Thyroid gland (tissue), 4 donors: ENCODE results near the gene ITGA11. TPM values are rescaled to one million over a fixed set of nuclear protein-coding genes. Genes with fewer than 3 reads are reported as not detected.

Source experiments
- DNase-seq, 2 donors: peaks; one replicate each; pipeline ENCODE4 v3.0.0-alpha.2; 2019
- H3K27ac ChIP-seq, 3 donors: fragments of 200-600 bp; sonication (generic); 1 replicate in 2 of 3; 2 replicates in 1 of 3; pipeline ENCODE4 v1.5.1; 2016 to 2019; ENCODE audit warnings: mild to moderate bottlenecking in 1 of 3, moderate library complexity in 1 of 3
- H3K27me3 ChIP-seq: fragments of 200-600 bp; sonication (generic); one replicate; pipeline ENCODE4 v1.5.1; 2019
- H3K36me3 ChIP-seq, 2 donors: fragments of 200-600 bp; sonication (generic); one replicate each; pipeline ENCODE4 v1.5.1; 2016 to 2019
- H3K4me1 ChIP-seq, 2 donors: fragments of 200-600 bp; sonication (generic); one replicate each; pipeline ENCODE4 v1.5.1; 2017 to 2019
- H3K4me3 ChIP-seq, 3 donors: fragments of 200-600 bp; sonication (generic); replicated peaks in 1 of 3; 1 replicate in 2 of 3; 2 replicates in 1 of 3; pipeline ENCODE4 v1.5.1; 2016; ENCODE audit warnings: mild to moderate bottlenecking in 1 of 3
- H3K9me3 ChIP-seq: fragments of 200-600 bp; sonication (generic); one replicate; pipeline ENCODE4 v1.5.1; 2017
- POLR2A ChIP-seq, 2 donors: fragments of 450-650 bp; IDR thresholded peaks; one replicate each; pipeline ENCODE4 v1.6.1; 2017; ENCODE audit warnings: antibody characterized with exemption in 2 of 2, mild to moderate bottlenecking in 2 of 2, moderate library complexity in 1 of 2
- WGBS, 2 donors: methylation state at CpG; one replicate each; pipeline ENCODE4 v1.1.5; 2017; 5-methylcytosine and 5-hydroxymethylcytosine counted together
- intact Hi-C: fragments of 100-400 bp; cut with DNase I; formaldehyde crosslinking; loops from one replicate; pipeline ENCODE4 v1.15.1; 2023
- total RNA-seq, 4 donors: library from RNA; depleted of rRNA; stranded (reverse); fragments of >200 nt; gene quantifications; one replicate each; pipeline ENCODE4 v1.2.3, GENCODE V29; 2016
- TF ChIP-seq, protein P1 (sequence below), 6 experiments: fragments of 200-600 bp in 3 of 6; fragments of 450-650 bp in 3 of 6; sonication (generic) in 3 of 6; IDR thresholded peaks; one replicate each; pipeline ENCODE4 v1.5.1; 2016 to 2019; ENCODE audit warnings: antibody characterized with exemption in 6 of 6, mild to moderate bottlenecking in 2 of 6, inconsistent platforms in 1 of 6, moderate library complexity in 1 of 6

The ITGA11 gene
- total RNA-seq, 4 donors from 2014 or later, result 3.0 to 6.1 (median 4.3) TPM

DNA sequence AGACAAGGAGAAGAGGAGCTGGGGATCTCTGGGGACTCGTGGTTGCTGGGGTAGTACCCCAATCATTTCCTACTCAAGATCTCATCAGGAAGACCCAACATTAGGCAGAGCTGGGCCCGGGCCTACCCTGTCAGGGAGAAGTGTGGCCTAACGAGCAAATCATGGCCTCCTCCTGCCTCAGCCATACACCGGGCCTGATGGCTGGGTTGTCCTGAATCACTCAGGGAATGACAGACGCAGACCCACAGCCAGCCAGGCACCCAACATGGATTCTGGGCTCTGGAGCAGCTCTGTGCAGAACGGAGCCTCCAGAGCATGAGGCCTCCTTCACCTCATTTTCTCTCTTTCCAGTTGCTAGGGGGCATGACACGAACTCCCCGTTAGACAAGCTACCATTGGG lies 19.7 kb downstream of the ITGA11 start:
- 89 to 93% methylated on average over 8 of the region's 8 CpGs for WGBS, 2 donors
- Histone ChIP-seq H3K27ac (no peak overlapping the region), H3K36me3 (no peaks in the 10 kb centered on the region), H3K27me3 (no peaks in the 10 kb centered on the region), H3K4me1 (no peaks in the 10 kb centered on the region), H3K4me3 (no peak overlapping the region), H3K9me3 (no peaks in the 10 kb centered on the region)
- TF ChIP-seq POLR2A (IDR thresholded peaks at IDR 0.05), result no peak
- TF ChIP-seq, protein P1, sequence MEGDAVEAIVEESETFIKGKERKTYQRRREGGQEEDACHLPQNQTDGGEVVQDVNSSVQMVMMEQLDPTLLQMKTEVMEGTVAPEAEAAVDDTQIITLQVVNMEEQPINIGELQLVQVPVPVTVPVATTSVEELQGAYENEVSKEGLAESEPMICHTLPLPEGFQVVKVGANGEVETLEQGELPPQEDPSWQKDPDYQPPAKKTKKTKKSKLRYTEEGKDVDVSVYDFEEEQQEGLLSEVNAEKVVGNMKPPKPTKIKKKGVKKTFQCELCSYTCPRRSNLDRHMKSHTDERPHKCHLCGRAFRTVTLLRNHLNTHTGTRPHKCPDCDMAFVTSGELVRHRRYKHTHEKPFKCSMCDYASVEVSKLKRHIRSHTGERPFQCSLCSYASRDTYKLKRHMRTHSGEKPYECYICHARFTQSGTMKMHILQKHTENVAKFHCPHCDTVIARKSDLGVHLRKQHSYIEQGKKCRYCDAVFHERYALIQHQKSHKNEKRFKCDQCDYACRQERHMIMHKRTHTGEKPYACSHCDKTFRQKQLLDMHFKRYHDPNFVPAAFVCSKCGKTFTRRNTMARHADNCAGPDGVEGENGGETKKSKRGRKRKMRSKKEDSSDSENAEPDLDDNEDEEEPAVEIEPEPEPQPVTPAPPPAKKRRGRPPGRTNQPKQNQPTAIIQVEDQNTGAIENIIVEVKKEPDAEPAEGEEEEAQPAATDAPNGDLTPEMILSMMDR (IDR thresholded peaks at IDR 0.05), result no peak
- intact Hi-C loops, result no loop called here
- DNase-seq, result no peak

DNA sequence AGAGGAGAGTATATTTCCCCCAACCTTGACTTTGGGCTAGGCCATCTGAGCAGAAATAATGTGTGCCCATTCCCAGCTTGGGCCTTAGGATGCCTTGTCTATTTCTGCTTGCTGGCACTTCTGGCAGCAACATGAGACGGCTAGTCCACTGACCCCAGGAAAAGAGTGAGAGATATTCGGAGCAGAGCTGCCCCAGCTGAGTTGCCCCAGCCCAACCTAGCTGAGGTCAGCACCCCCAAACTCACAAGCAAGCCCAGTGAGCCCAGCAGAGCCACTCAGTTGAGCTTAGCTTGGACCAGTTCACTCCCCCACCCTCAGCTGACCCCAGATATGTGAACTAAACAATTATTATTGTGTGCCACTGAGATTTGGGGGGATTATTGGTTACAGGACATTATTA lies 20.2 kb downstream of the ITGA11 start:
- H3K4me1 ChIP-seq, result no peaks in the 10 kb centered on the region
- no peak overlapping the region for H3K4me3 ChIP-seq
- intact Hi-C loops, result no loop called here
- 100% methylated on average over 2 of the region's 2 CpGs for WGBS, 2 donors
- no peaks in the 10 kb centered on the region for H3K27me3 ChIP-seq
- no peaks in the 10 kb centered on the region for H3K9me3 ChIP-seq
- TF ChIP-seq, protein P1 (IDR thresholded peaks at IDR 0.05), result no peak
- no peak for TF ChIP-seq POLR2A (IDR thresholded peaks at IDR 0.05)
- no peak overlapping the region for H3K27ac ChIP-seq
- H3K36me3 ChIP-seq, result no peaks in the 10 kb centered on the region
- no peak for DNase-seq

DNA sequence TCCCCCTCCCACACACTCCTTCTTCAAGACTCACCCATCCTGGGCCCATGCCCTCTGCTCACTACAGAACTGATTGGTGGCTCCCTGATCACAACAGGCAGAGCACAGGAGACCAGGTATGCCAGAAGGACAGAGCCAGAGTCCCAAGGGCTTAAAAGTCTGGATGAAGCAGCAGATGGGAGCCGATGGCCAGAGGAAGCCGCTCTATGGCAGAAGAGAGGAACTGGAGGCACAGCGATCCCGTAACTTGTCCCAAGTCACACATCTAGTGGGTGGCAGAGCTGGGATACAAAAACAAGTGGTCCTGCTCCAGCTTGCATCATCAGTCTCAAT lies 20.7 kb downstream of the ITGA11 start:
- intact Hi-C loops, result no loop called here
- Histone ChIP-seq H3K36me3 (no peaks in the 10 kb centered on the region), H3K27ac (no peak overlapping the region), H3K27me3 (no peaks in the 10 kb centered on the region), H3K9me3 (no peaks in the 10 kb centered on the region), H3K4me1 (no peaks in the 10 kb centered on the region), H3K4me3 (no peak overlapping the region)
- no peak for DNase-seq
- TF ChIP-seq, protein P1 (IDR thresholded peaks at IDR 0.05), result no peak
- no peak for TF ChIP-seq POLR2A (IDR thresholded peaks at IDR 0.05)
- WGBS, 2 donors, result 97 to 100% methylated on average over 4 of the region's 4 CpGs

DNA sequence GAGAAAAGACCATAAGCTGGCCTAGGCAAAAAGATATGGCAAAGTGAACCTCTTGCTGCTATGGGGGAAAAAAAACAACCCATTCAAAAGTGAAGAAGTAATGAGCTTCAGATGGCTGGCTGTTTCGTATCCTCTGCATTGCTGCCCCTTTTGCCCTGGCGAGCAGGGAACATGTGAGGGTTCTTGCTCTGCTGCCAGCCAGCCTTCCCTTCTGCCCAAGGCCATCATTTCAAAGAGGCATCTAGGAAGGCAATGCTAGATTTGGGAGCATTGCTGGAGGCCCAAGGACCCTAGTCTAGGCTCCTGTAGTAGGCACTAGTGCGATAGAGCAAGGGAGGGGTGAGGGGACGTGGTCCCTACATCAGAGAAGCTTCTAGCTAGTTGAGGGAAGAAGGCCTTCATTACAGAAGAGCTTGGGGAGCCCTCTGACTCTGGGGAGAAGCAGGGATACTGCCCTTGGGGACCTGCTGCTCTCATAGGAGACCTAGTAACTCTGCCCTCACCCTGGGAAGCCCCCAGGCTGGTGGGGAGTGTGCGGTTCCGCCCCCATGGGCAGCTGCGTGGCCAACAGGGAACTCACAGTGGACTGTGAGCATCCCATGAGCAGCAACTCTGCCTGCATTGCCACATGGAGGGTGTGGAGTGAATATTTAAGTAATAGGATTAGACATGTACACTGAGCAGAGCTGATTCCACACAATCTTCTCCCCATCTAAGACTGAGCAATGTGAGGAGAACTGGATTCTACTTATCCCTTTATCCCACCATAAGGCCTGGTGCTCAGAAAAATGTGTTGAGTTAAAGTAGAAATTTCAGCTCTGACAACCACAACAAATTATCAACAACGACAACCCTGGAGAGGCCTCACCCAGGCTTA lies 21.3 kb downstream of the ITGA11 start:
- 89 to 92% methylated on average over 8 of the region's 8 CpGs for WGBS, 2 donors
- Histone ChIP-seq H3K27ac (no peak overlapping the region), H3K4me3 (no peak overlapping the region), H3K9me3 (no peaks in the 10 kb centered on the region), H3K27me3 (no peaks in the 10 kb centered on the region), H3K4me1 (no peaks in the 10 kb centered on the region), H3K36me3 (no peaks in the 10 kb centered on the region)
- DNase-seq, result no peak
- TF ChIP-seq, protein P1 (IDR thresholded peaks at IDR 0.05), result no peak
- no peak for TF ChIP-seq POLR2A (IDR thresholded peaks at IDR 0.05)
- intact Hi-C loops, result no loop called here

DNA sequence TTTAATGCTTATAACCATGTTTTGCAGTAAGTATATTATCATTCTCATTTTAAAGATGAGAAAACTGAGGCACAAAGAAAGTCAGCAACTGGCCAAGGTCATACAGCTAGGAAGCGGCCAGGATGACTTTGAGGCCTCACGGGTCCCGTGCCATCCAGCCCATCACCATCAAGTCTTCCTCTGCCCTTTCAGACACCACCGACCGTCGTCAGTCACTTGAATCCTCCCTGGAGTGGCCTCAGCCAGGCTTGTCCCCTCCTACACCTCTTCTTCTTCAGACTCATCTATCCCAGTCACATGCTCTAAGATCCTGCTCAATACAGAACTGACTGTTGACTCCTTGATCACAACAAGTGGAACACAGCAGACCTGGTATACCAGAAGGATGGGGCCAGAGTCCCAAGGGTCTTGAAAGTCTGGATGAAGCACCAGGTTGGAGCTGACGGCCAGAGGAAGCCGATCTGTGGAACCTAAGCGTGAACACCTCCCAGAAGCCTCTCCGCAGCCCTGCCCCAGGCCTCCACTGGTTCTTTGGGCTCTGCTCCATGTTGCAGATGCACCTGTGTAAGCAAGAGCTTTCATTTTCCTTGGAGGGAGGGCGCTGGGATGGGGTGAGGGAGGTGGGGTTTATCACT lies 22.1 kb downstream of the ITGA11 start:
- Histone ChIP-seq H3K27me3 (no peaks in the 10 kb centered on the region), H3K4me1 (no peaks in the 10 kb centered on the region), H3K27ac (no peak overlapping the region), H3K36me3 (no peaks in the 10 kb centered on the region), H3K9me3 (no peaks in the 10 kb centered on the region), H3K4me3 (no peak overlapping the region)
- intact Hi-C loops, result no loop called here
- no peak for DNase-seq
- no peak for TF ChIP-seq POLR2A (IDR thresholded peaks at IDR 0.05)
- TF ChIP-seq, protein P1 (IDR thresholded peaks at IDR 0.05), result no peak
- 92 to 94% methylated on average over 11 of the region's 11 CpGs for WGBS, 2 donors
